Stimulated activated naive CD8-positive, alpha-beta T cell treated with anti-CD3 and anti-CD28 coated beads, Interleukin-15, Interleukin-2, amounts not matched to agents 100 U/mL and 50 U/mL, for 24 hours (primary cell): Measurements from ENCODE around the gene NUP88.
A peak's percentile ranks its signal among the peaks of the same experiment; 100 is the strongest.
"Not testable (repeated sequence)": the region's sequence is repeated elsewhere in the genome, so short reads cannot be mapped to it uniquely, and the experiment has no call there.

Source experiments
- ATAC-seq: fragments of 150-1000 bp; cut with Tn5 transposase; one replicate; pipeline ENCODE4 v1.10.0; 2021
- DNase-seq: peaks from one replicate; pipeline ENCODE4 v3.0.0; 2021

NUP88 gene

GRCh38 chr17:5419356-5419958 lies at the start of gene NUP88:
TSS of gene NUP88 (minus strand) at chr17:5419662. CDS start at chr17:5419650, 12 bp downstream.
- DNase-seq (peak; percentile 96), ATAC-seq (peak; percentile 95)

GRCh38 chr17:5468075-5468473 lies 48.6 kb upstream of the NUP88 start:
- DNase-seq (peak; percentile 20), ATAC-seq (no peak)

GRCh38 chr17:5467416-5467815 lies 48.0 kb upstream of the NUP88 start:
- no peak for DNase-seq
- ATAC-seq, result no peak

- no peak for ATAC-seq
- DNase-seq, result no peak
These were observed 46.8 kb upstream of the NUP88 start for GRCh38 chr17:5466295-5466694.

GRCh38 chr17:5464717-5465507 lies 45.5 kb upstream of the NUP88 start:
- ATAC-seq (no peak), DNase-seq (no peak)

- DNase-seq (no peak), ATAC-seq (no peak)
These were observed 27.3 kb upstream of the NUP88 start for GRCh38 chr17:5446786-5447185.

- ATAC-seq (no peak), DNase-seq (no peak)
These were observed 24.7 kb upstream of the NUP88 start for GRCh38 chr17:5444209-5444608.

GRCh38 chr17:5443728-5444127 lies 24.3 kb upstream of the NUP88 start:
- ATAC-seq (no peak), DNase-seq (no peak)

GRCh38 chr17:5439446-5439764 lies 19.9 kb upstream of the NUP88 start:
- ATAC-seq (no peak), DNase-seq (no peak)

- DNase-seq, result peak; percentile 95
- peak; percentile 95 for ATAC-seq
These were observed 19.4 kb upstream of the NUP88 start, which contains the start of gene C1QBP for GRCh38 chr17:5438716-5439445. TSS of gene C1QBP (minus strand) at chr17:5439155. CDS start at chr17:5439073, 82 bp downstream.

GRCh38 chr17:5437721-5438317 lies 18.4 kb upstream of the NUP88 start:
- ATAC-seq (no peak), DNase-seq (no peak)

GRCh38 chr17:5435781-5436315 lies 16.4 kb upstream of the NUP88 start:
- DNase-seq, ATAC-seq: not testable (repeated sequence)

- ATAC-seq (no peak), DNase-seq (no peak)
These were observed 15.5 kb upstream of the NUP88 start for GRCh38 chr17:5434984-5435383.

GRCh38 chr17:5431949-5432556 lies 12.6 kb upstream of the NUP88 start:
- ATAC-seq, result no peak
- no peak for DNase-seq

GRCh38 chr17:5431234-5431633 lies 11.8 kb upstream of the NUP88 start:
- not testable (repeated sequence) for DNase-seq, ATAC-seq

GRCh38 chr17:5430413-5430999 lies 11.0 kb upstream of the NUP88 start:
- DNase-seq (no peak), ATAC-seq (no peak)

- peak; percentile 6 for ATAC-seq
- DNase-seq, result no peak
These were observed 9.9 kb upstream of the NUP88 start for GRCh38 chr17:5429191-5429887.

GRCh38 chr17:5425826-5426225 lies 6.4 kb upstream of the NUP88 start:
- ATAC-seq (no peak), DNase-seq (no peak)

GRCh38 chr17:5424909-5425308 lies 5.4 kb upstream of the NUP88 start:
- DNase-seq (no peak), ATAC-seq (no peak)

- ATAC-seq, result no peak
- DNase-seq, result no peak
These were observed 3.0 kb upstream of the NUP88 start for GRCh38 chr17:5422505-5422904.
